AG09309 (cell line): ENCODE measurements around the gene ROBO4.

ENCODE experiments used
- DNase-seq: peaks from one replicate; pipeline ENCODE4 v3.0.0-alpha.2; 2010; ENCODE audit warnings: low read depth
- H3K4me3 ChIP-seq: 2 replicates; pipeline ENCODE4 v1.5.1; 2011; ENCODE audit warnings: mild to moderate bottlenecking, low read depth, low read length, moderate library complexity; ENCODE audit not compliant: control insufficient read depth
- TF ChIP-seq, protein P1 (sequence below): IDR thresholded peaks from 2 replicates; pipeline ENCODE4 v1.5.1; 2011; ENCODE audit warnings: mild to moderate bottlenecking, low read depth, low read length, inconsistent platforms; ENCODE audit not compliant: insufficient read depth, control insufficient read depth; ENCODE audit errors: missing control alignments

ROBO4 gene

DNA sequence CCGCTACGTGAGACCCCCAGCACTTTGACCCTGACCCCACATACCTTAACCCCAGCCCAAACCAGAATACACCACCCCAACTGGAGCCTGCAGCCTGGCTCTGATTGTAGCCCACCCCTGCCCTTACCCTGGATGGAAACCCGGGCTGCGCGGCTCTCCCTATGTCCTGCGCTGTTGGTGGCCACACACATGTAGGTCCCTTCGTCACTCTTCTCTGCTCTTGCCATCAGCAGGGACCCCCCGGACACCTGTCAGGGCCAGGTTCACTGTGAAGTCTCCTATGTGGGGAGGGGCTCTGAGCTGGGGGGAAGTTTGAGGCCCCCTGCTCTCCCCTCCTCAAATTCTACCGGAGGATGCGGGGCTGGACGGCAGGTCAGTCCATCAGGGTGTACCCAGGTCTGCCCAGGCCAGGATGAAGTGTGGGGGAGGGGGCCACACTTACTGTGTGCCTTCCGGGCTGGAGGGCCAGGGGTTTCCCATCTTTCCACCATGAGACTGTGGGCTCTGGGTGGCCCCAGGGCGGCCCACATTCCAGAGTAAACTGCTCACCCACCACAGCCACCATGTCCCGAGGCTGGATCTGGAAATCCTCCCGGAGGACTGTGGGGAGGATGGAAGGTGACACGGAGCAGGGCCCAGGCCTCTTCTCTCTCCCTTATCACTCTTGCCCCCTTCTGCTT lies 1.5 kb downstream of the ROBO4 start:
- no peak for DNase-seq
- H3K4me3 ChIP-seq = no peak overlapping the region
- TF ChIP-seq, protein P1, sequence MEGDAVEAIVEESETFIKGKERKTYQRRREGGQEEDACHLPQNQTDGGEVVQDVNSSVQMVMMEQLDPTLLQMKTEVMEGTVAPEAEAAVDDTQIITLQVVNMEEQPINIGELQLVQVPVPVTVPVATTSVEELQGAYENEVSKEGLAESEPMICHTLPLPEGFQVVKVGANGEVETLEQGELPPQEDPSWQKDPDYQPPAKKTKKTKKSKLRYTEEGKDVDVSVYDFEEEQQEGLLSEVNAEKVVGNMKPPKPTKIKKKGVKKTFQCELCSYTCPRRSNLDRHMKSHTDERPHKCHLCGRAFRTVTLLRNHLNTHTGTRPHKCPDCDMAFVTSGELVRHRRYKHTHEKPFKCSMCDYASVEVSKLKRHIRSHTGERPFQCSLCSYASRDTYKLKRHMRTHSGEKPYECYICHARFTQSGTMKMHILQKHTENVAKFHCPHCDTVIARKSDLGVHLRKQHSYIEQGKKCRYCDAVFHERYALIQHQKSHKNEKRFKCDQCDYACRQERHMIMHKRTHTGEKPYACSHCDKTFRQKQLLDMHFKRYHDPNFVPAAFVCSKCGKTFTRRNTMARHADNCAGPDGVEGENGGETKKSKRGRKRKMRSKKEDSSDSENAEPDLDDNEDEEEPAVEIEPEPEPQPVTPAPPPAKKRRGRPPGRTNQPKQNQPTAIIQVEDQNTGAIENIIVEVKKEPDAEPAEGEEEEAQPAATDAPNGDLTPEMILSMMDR = no peak

DNA sequence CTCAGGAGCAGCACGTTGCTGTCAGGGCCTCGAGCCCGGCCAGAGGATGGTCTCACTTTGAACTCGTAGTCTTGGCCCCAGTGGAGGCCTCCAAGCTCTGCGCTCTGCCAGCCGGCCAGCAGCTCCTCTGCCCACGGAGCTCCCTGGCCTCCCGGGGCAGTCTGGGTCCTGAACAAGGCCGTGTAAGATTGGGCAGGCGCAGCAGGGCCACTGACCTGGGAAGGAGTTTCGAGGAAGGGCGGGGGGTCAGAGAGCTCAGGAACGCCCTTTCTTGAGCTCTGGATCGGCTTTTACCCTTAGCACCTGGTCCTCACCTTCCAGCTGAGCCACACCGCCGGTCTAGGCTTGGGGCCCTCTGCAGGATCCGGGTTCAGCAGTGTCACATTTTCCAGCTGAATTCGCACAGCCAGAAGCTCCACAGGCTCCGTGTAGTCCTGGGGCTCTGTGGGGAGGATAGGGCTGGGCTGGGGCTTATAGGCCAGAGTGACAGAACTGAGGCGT lies 2.1 kb downstream of the ROBO4 start:
- H3K4me3 ChIP-seq = no peak overlapping the region
- TF ChIP-seq, protein P1 = no peak
- no peak for DNase-seq

DNA sequence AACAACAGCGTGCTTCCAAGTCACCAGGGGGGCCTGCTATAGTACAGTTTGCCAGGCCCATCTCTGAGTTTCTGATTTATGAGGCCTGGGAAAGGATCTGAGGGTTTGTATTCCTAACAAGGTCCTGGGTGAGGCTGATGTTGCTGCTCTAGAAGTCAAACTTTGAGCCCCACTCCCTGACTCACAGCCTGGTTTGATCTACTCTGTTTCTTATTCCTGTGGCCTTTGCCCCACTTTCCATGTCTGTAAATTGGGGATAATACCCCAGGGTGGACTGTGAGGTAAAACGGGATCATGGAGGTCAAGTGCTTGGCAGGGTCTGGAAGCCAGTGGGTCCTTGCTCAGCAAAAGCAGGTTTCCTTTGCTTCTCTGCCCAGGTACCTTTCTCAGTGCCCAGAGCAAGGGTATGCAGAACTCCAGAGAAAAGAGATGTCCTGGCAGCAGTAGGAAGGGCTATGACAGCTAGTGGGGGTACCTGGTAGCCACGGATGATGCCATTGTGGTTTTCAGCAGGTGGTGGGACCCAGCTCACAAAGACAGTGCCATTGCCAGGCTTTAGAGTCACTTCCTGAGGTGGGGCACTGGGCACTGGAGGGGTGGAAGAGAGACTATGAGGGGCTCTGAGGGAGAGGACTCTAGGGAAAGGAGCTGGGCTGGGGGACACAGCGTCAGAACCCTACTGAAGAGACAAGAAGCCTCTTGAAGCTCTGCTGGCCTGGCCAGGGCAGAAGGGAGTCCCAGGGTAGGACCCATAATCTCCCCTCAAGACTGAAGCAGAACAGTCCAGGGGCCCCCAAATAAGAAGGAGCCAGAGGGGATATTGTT lies 2.8 kb downstream of the ROBO4 start:
- TF ChIP-seq, protein P1 = no peak
- no peak overlapping the region for H3K4me3 ChIP-seq
- DNase-seq = no peak

DNA sequence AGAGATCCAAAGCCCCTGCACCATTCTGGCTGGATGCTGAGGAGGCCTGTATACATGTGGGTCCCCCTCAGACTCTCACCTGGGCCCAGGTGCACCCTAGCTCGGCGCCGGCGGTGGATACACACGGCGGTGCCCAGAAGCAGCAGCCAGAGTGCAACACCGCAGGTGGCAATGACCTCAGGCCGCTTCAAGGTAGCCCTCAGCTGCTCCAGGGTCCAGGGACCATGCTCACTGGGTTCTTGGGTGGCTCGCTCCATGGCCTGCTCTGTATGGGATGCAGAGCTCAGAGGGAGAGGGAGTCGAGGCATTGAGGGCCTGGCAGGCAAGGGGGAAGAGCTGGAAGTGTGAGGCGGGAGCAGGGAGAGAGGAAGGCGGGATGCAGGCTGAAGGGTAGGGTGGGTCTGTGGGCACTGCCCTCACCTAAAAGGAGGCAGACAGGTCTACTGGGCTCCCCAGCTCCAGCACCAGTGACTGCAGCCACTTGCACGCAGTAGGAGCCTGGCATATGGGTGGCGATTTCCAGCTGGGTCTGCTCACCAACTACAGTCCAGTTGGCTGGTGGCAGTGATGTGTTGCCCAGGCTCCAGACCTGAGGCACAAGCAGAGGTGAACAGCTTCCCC lies 3.8 kb downstream of the ROBO4 start:
- DNase-seq = no peak
- no peak overlapping the region for H3K4me3 ChIP-seq
- TF ChIP-seq, protein P1 = no peak

DNA sequence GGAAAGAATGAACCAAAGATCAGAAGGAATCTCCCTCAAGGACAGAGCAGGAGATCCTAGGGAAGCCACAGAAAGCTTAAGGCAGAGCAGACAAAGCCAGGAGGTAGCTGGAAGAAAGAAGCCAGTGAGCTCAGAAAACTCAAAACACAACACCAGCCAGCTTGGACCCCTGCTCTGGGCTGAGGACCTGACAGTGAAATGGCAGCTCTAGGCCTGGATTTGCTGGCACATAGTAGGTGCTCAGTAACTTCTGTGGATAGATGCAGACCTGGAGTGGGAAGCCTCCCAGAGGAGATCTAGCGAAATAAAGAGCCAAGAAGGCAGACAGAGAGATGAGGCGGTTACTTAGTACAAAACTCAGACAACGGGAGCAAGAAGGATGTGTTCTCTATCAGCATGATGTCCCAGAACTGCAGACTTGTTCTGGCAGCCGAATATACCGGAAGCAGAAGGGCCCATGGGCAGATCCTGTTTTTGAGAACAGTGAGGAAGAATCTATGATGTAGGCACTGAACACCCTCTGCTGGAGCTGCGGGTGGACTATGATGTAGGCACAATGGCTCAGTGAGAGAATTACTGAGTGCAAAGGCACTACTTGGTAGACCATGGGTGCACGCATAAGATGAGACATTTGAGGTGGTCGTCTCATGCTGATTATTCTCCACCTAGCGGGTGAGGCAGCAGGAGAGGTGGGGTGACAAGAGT lies 4.8 kb downstream of the ROBO4 start:
- DNase-seq = no peak
- no peak overlapping the region for H3K4me3 ChIP-seq
- TF ChIP-seq, protein P1 = no peak

DNA sequence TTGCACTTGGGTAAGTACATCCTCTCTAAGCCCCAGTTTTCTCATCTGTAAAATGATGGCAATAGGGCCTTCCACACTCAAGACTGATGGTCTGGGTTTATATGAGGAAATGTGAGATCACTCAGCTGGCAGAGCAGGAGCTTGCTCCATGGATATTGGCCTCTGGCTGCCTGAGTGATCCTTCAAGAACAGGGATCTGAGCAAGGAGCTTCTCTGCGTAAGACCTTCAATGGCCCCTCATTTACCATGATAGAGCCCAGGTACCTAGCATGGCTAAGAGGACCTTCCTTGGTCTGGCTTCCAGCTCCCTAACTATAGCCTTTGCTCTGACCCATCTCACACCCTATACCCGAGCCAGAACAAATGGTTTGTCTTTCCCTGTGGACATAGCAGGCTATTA lies 5.5 kb downstream of the ROBO4 start:
- TF ChIP-seq, protein P1 = no peak
- H3K4me3 ChIP-seq = no peak overlapping the region
- no peak for DNase-seq
